K562 (cell line): ENCODE data around the gene LYPD3. TPM values are rescaled to one million over a fixed set of nuclear protein-coding genes. Genes with fewer than 3 reads are reported as not detected.
A peak's percentile ranks its signal among the peaks of the same experiment; 100 is the strongest.

Source experiments
- ATAC-seq: fragments of 200-7000 bp; cut with Tn5 transposase; 3 replicates; pipeline ENCODE4 v1.9.1; 2020; ENCODE audit warnings: moderate library complexity
- BruUV-seq: library from RNA; stranded (reverse); fragments of 400-500 nt; replicated peaks from 2 replicates; lab custom pipeline; 2021; lab: Mats Ljungman, UMichigan
- CTCF ChIA-PET: fragments of 300-600 bp; formaldehyde crosslinking; extraction: SDS; loops from one replicate; lab custom pipeline; 2021; ENCODE audit warnings: low intra/inter-chr PET ratio; lab: Yijun Ruan, JAX
- POLR2A ChIA-PET: fragments of 300-600, 350-650 bp; sonication (Branson Sonifier 250); formaldehyde crosslinking; extraction: SDS; loops from one replicate; lab custom pipeline; 2021; ENCODE audit warnings: antibody characterized with exemption, inconsistent platforms; lab: Yijun Ruan, JAX
- DNase-seq, 4 experiments: peaks; one replicate each; pipeline versions ENCODE4 v3.0.0 to v3.0.0-alpha.2; 2011 to 2018; ENCODE audit warnings: low spot score in 3 of 4, mixed read lengths in 3 of 4; ENCODE audit errors: extremely low read depth in 1 of 4
- FAIRE-seq: peaks from 2 replicates; lab custom pipeline; 2011; peaks lifted over from hg19 to GRCh38; lab: Jason Lieb, UNC
- H2AFZ ChIP-seq: 2 replicates; pipeline ENCODE4 v1.6.0; 2011; ENCODE audit warnings: low read depth, low read length, control low read depth, inconsistent platforms
- H3K27ac ChIP-seq: fragments of 200-600 bp; 3 replicates; pipeline ENCODE4 v1.8.0; 2011; ENCODE audit warnings: low read depth, mild to moderate bottlenecking, control low read depth, inconsistent platforms, low read length, moderate library complexity, mixed read lengths; ENCODE audit errors: extremely low read depth
- H3K27me3 ChIP-seq, 2 experiments: fragments of 300-600 bp in 1 of 2; 2 replicates in 1 of 2; 3 replicates in 1 of 2; pipeline versions ENCODE4 v1.6.0 to v1.8.0; 2011; ENCODE audit warnings: inconsistent platforms in 2 of 2, low read length in 2 of 2, mild to moderate bottlenecking in 1 of 2, mixed read lengths in 1 of 2, moderate library complexity in 1 of 2; ENCODE audit not compliant: control insufficient read depth in 2 of 2, insufficient read depth in 2 of 2
- H3K36me3 ChIP-seq: fragments of 300-600 bp; 3 replicates; pipeline ENCODE4 v1.8.0; 2011; ENCODE audit warnings: mild to moderate bottlenecking, low read length, inconsistent platforms; ENCODE audit not compliant: control insufficient read depth, insufficient read depth
- H3K4me1 ChIP-seq, 2 experiments: fragments of 200-600 bp in 1 of 2; replicated peaks in 1 of 2; 2 replicates in 1 of 2; 3 replicates in 1 of 2; pipeline versions ENCODE4 v1.5.1 to v1.8.0; 2011; ENCODE audit warnings: inconsistent platforms in 2 of 2, low read length in 2 of 2, mild to moderate bottlenecking in 1 of 2, mixed read lengths in 1 of 2, moderate library complexity in 1 of 2; ENCODE audit not compliant: control insufficient read depth in 2 of 2, insufficient read depth in 2 of 2
- H3K4me2 ChIP-seq: 2 replicates; pipeline ENCODE4 v1.6.1; 2011; ENCODE audit warnings: low read length, control low read depth, inconsistent platforms, mixed read lengths; ENCODE audit not compliant: insufficient read depth
- H3K4me3 ChIP-seq: fragments of 200-600 bp; sonication (generic), shearing (Covaris generic); 2 replicates; pipeline ENCODE4 v1.5.1; 2016; ENCODE audit warnings: control low read depth, inconsistent platforms
- H3K79me2 ChIP-seq: fragments of 200-600 bp; 3 replicates; pipeline ENCODE4 v1.8.0; 2011; ENCODE audit warnings: low read length, inconsistent platforms; ENCODE audit not compliant: control insufficient read depth, insufficient read depth
- H3K9ac ChIP-seq, 2 experiments: 2 replicates each; pipeline versions ENCODE4 v1.6.0 to v1.6.1; 2011; ENCODE audit warnings: low read depth in 2 of 2, low read length in 2 of 2, control low read depth in 1 of 2, inconsistent platforms in 1 of 2, mild to moderate bottlenecking in 1 of 2, mixed read lengths in 1 of 2; ENCODE audit not compliant: insufficient read depth in 1 of 2
- H3K9me1 ChIP-seq: one replicate; pipeline ENCODE4 v1.6.0; 2011; ENCODE audit warnings: inconsistent platforms, mild to moderate bottlenecking, low read length, moderate library complexity; ENCODE audit not compliant: control insufficient read depth, insufficient read depth
- H3K9me3 ChIP-seq: replicated peaks from 2 replicates; pipeline ENCODE4 v1.5.1; 2011; ENCODE audit warnings: low read depth, low read length, inconsistent platforms; ENCODE audit not compliant: control insufficient read depth, insufficient read depth
- H4K20me1 ChIP-seq: replicated peaks from 2 replicates; pipeline ENCODE4 v1.6.1; 2011; ENCODE audit warnings: low read length, inconsistent platforms, mixed read lengths; ENCODE audit not compliant: control insufficient read depth, insufficient read depth
- FOXJ2 ChIP-seq: fragments of 200-800 bp; sonication (Bioruptor generic); IDR thresholded peaks from 2 replicates; pipeline ENCODE4 v1.6.1; 2016; ENCODE audit warnings: missing genetic modification characterization, missing compliant biosample characterization
- HDAC3 ChIP-seq: fragments of 450-650 bp; IDR thresholded peaks from 2 replicates; pipeline ENCODE4 v1.6.1; 2018; ENCODE audit warnings: borderline replicate concordance, mild to moderate bottlenecking, moderate library complexity; ENCODE audit not compliant: partially characterized antibody
- KDM4B ChIP-seq, 2 experiments: fragments of 450-650 bp in 1 of 2; sonication (generic) in 1 of 2; IDR thresholded peaks; 2 replicates each; pipeline ENCODE4 v1.6.1; 2016 to 2017; ENCODE audit warnings: borderline replicate concordance in 2 of 2, antibody characterized with exemption in 1 of 2, low read depth in 1 of 2, mild to moderate bottlenecking in 1 of 2
- L3MBTL2 ChIP-seq: fragments of 450-650 bp; IDR thresholded peaks from 2 replicates; pipeline ENCODE4 v1.6.1; 2016; ENCODE audit warnings: mild to moderate bottlenecking, moderate library complexity
- NFE2L1 ChIP-seq: fragments of 450-650 bp; IDR thresholded peaks from 2 replicates; pipeline ENCODE4 v1.6.1; 2016; ENCODE audit warnings: missing genetic modification characterization, low read depth, mild to moderate bottlenecking, missing compliant biosample characterization, moderate library complexity, borderline replicate concordance
- PKNOX1 ChIP-seq: fragments of 450-650 bp; IDR thresholded peaks from 2 replicates; pipeline ENCODE4 v1.6.1; 2016
- RAD51 ChIP-seq: fragments of 450-650 bp; IDR thresholded peaks from 2 replicates; pipeline ENCODE4 v1.7.1; 2016; ENCODE audit warnings: low read depth, mild to moderate bottlenecking, borderline replicate concordance
- ZSCAN32 ChIP-seq: fragments of 450-650 bp; formaldehyde crosslinking; IDR thresholded peaks from 2 replicates; pipeline ENCODE4 v1.4.0; 2020; ENCODE audit warnings: mild to moderate bottlenecking, moderate library complexity
- WGBS: fragments of 100-300 bp; shearing (Covaris generic); methylation state at CpG from one replicate; pipeline ENCODE4 v1.1.6; 2016; ENCODE audit warnings: low coverage, mixed read lengths; ENCODE audit not compliant: insufficient coverage; ENCODE audit errors: missing lambda C conversion rate; 5-methylcytosine and 5-hydroxymethylcytosine counted together
- in situ Hi-C: fragments of 300-500 bp; cut with MboI; formaldehyde crosslinking; loops from 4 replicates; pipeline ENCODE4 v1.15.0; 2018; ENCODE audit warnings: inconsistent platforms, mixed read lengths
- intact Hi-C: fragments of 100-400 bp; cut with micrococcal nuclease; formaldehyde crosslinking; loops from 2 replicates; pipeline ENCODE4 v1.14.2; 2022
- polyA plus RNA-seq, 8 experiments: library from polyadenylated mRNA; depleted of rRNA in 4 of 8; stranded (reverse) in 5 of 8; unstranded in 3 of 8; fragments of >200 nt; fragmentation: Nextera tagmentation in 2 of 8; fragmentation: Illumina TruSeq in 1 of 8; extraction: Ambion mirVana in 2 of 8; extraction: Trizol in 1 of 8; gene quantifications; 2 replicates each; pipeline versions ENCODE4 v1.2.1 to v1.2.3, GENCODE V29; 2011 to 2014; ENCODE audit warnings: inconsistent platforms in 1 of 8, missing spikeins in 1 of 8
- total RNA-seq, 7 experiments: library from RNA; depleted of rRNA in 6 of 7; stranded (reverse); fragments of >200 nt in 6 of 7; fragmentation: Illumina TruSeq in 2 of 7; extraction: Trizol in 2 of 7; gene quantifications; 2 replicates each; pipeline versions ENCODE4 v1.2.1 to v1.2.3, GENCODE V29; 2011 to 2021; ENCODE audit warnings: low replicate concordance in 1 of 7

The LYPD3 gene
- total and polyA plus RNA-seq, 9 of the 15 experiments (the other 6 are each of a cell fraction or from before 2014, with no cell fraction given): 0.04 to 0.33 (median 0.20) TPM; not detected in 1

- DNase-seq (no peak), ATAC-seq (no peak), FAIRE-seq (no peak)
- Histone ChIP-seq H3K4me2 (no peak overlapping the region), H3K4me1 (peaks cover 7 to 20% of the 10 kb centered on the region in 2 experiments), H4K20me1 (0 out of 2 replicates have a peak, but pooled peaks cover 3% of the 10 kb centered on the region), H3K27me3 (no peaks in the 10 kb centered on the region), H3K79me2 (no peaks in the 10 kb centered on the region), H2AFZ (no peak overlapping the region), H3K9me1 (no peaks in the 10 kb centered on the region), H3K9ac (peak overlapping the region in 1 of 2 experiments; percentile 61; a peak in 1 of 4 replicates), H3K9me3 (no peaks in the 10 kb centered on the region), H3K4me3 (no peak overlapping the region), H3K27ac (no peak overlapping the region), H3K36me3 (no peaks in the 10 kb centered on the region)
- no TSS peak for BruUV-seq
- ChIA-PET CTCF (no interaction called here), POLR2A (no interaction called here)
- intact Hi-C loops (no loop called here), in situ Hi-C loops (no loop called here)
- no peak for TF ChIP-seq KDM4B (IDR thresholded peaks at IDR 0.05; ENCODE audit: borderline replicate concordance in 2 of 2, low read depth in 1 of 2)
- TF ChIP-seq PKNOX1: 0 out of 2 replicates have a peak, but pooled peaks have one; percentile 27
- no peak for TF ChIP-seq ZSCAN32 (CRISPR knock-in tag)
- no peak for TF ChIP-seq NFE2L1 (tag)
- no peak for TF ChIP-seq RAD51
- no peak for TF ChIP-seq FOXJ2 (tag)
- no peak for TF ChIP-seq HDAC3
- no peak for TF ChIP-seq L3MBTL2
- 43% methylated on average over 5 of the region's 5 CpGs for WGBS
Measured at GRCh38 chr19:43471091-43471490, 5.7 kb upstream of the LYPD3 start.
